WTC11 (cell line): ENCODE results near the gene NPAS2. TPM values are rescaled to one million over a fixed set of nuclear protein-coding genes. Genes with fewer than 3 reads are reported as not detected.

Source experiments
- ATAC-seq: fragments of 200-7000 bp; cut with Tn5 transposase; 2 replicates; pipeline ENCODE4 v1.10.0; 2021; ENCODE audit warnings: mild to moderate bottlenecking, moderate library complexity
- CTCF ChIA-PET: fragments of 300-600 bp; sonication (Branson Sonifier 250); formaldehyde crosslinking; loops from one replicate; lab custom pipeline; 2021; ENCODE audit warnings: antibody characterized with exemption; lab: Charles Lee
- POLR2A ChIA-PET: fragments of 350-600 bp; sonication (Branson Sonifier 250); formaldehyde crosslinking; loops from one replicate; lab custom pipeline; 2021; ENCODE audit warnings: antibody characterized with exemption; lab: Charles Lee
- DNase-seq: peaks from one replicate; pipeline ENCODE4 v3.0.0; 2021; ENCODE audit warnings: low spot score
- H3K27ac Mint-ChIP-seq: 2 replicates; pipeline ENCODE4 v1.8.0; 2021; ENCODE audit warnings: mixed read lengths
- H3K27me3 Mint-ChIP-seq: 2 replicates; pipeline ENCODE4 v1.8.0; 2021; ENCODE audit warnings: low read depth, mild to moderate bottlenecking, moderate library complexity, mixed read lengths
- H3K36me3 Mint-ChIP-seq: 2 replicates; pipeline ENCODE4 v1.8.0; 2021; ENCODE audit warnings: mixed read lengths
- H3K4me1 Mint-ChIP-seq: 2 replicates; pipeline ENCODE4 v1.8.0; 2022; ENCODE audit warnings: mixed read lengths
- H3K4me3 Mint-ChIP-seq: 2 replicates; pipeline ENCODE4 v1.8.0; 2021; ENCODE audit warnings: mild to moderate bottlenecking, moderate library complexity, mixed read lengths
- H3K9me3 Mint-ChIP-seq: 2 replicates; pipeline ENCODE4 v1.8.0; 2021; ENCODE audit warnings: mixed read lengths
- CDX4 ChIP-seq: fragments of 250-450 bp; sonication (Bioruptor Pico); IDR thresholded peaks from 2 replicates; pipeline ENCODE4 v1.9.0; 2021; ENCODE audit warnings: moderate library complexity, mild to moderate bottlenecking, inconsistent platforms, borderline replicate concordance
- CREM ChIP-seq: sonication (generic); formaldehyde crosslinking; IDR thresholded peaks from 2 replicates; pipeline ENCODE4 v1.8.1; 2022; ENCODE audit warnings: mild to moderate bottlenecking, missing genetic modification reagents, moderate library complexity
- E2F5 ChIP-seq: sonication (generic); formaldehyde crosslinking; IDR thresholded peaks from 2 replicates; pipeline ENCODE4 v1.8.1; 2022; ENCODE audit warnings: mild to moderate bottlenecking, moderate library complexity, missing genetic modification reagents
- ETV6 ChIP-seq: sonication (generic); formaldehyde crosslinking; IDR thresholded peaks from 2 replicates; pipeline ENCODE4 v1.8.1; 2022; ENCODE audit warnings: mild to moderate bottlenecking, missing genetic modification reagents
- FOXP1 ChIP-seq: sonication (generic); formaldehyde crosslinking; IDR thresholded peaks from 2 replicates; pipeline ENCODE4 v1.8.0; 2022; ENCODE audit warnings: missing genetic modification reagents, mild to moderate bottlenecking, moderate library complexity, borderline replicate concordance
- HMGA2 ChIP-seq: fragments of 250-450 bp; sonication (Bioruptor Pico); IDR thresholded peaks from 2 replicates; pipeline ENCODE4 v1.4.0; 2021; ENCODE audit warnings: mild to moderate bottlenecking, moderate library complexity
- IRF1 ChIP-seq: sonication (generic); formaldehyde crosslinking; IDR thresholded peaks from 2 replicates; pipeline ENCODE4 v1.8.0; 2023; ENCODE audit warnings: missing genetic modification reagents
- JUN ChIP-seq: sonication (generic); formaldehyde crosslinking; IDR thresholded peaks from 2 replicates; pipeline ENCODE4 v1.8.0; 2023; ENCODE audit warnings: mild to moderate bottlenecking, missing genetic modification reagents
- MAX ChIP-seq: sonication (generic); formaldehyde crosslinking; IDR thresholded peaks from 2 replicates; pipeline ENCODE4 v1.8.0; 2022; ENCODE audit warnings: mild to moderate bottlenecking, missing genetic modification reagents
- MLX ChIP-seq: sonication (generic); formaldehyde crosslinking; IDR thresholded peaks from 2 replicates; pipeline ENCODE4 v1.8.1; 2023; ENCODE audit warnings: mild to moderate bottlenecking, missing genetic modification reagents, moderate library complexity
- MXD4 ChIP-seq: fragments of 250-450 bp; sonication (Bioruptor Pico); IDR thresholded peaks from 2 replicates; pipeline ENCODE4 v1.8.0; 2021; ENCODE audit warnings: mild to moderate bottlenecking, moderate library complexity, borderline replicate concordance
- MYBL2 ChIP-seq: sonication (generic); formaldehyde crosslinking; IDR thresholded peaks from 2 replicates; pipeline ENCODE4 v1.8.1; 2023; ENCODE audit warnings: mild to moderate bottlenecking, moderate library complexity, missing genetic modification reagents
- NFYB ChIP-seq: sonication (generic); formaldehyde crosslinking; conservative IDR thresholded peaks from 2 replicates; pipeline ENCODE4 v1.8.0; 2022; ENCODE audit warnings: low read depth, missing genetic modification reagents
- NR2C2 ChIP-seq: sonication (generic); formaldehyde crosslinking; IDR thresholded peaks from 2 replicates; pipeline ENCODE4 v1.8.0; 2022; ENCODE audit warnings: mild to moderate bottlenecking, missing genetic modification reagents
- PREB ChIP-seq: sonication (generic); formaldehyde crosslinking; IDR thresholded peaks from 2 replicates; pipeline ENCODE4 v1.8.1; 2022; ENCODE audit warnings: mild to moderate bottlenecking, missing genetic modification reagents, moderate library complexity, borderline replicate concordance
- RELA ChIP-seq: sonication (generic); formaldehyde crosslinking; IDR thresholded peaks from 2 replicates; pipeline ENCODE4 v1.8.1; 2022; ENCODE audit warnings: missing genetic modification reagents, mild to moderate bottlenecking, borderline replicate concordance
- SMAD3 ChIP-seq: sonication (generic); formaldehyde crosslinking; IDR thresholded peaks from 2 replicates; pipeline ENCODE4 v1.8.0; 2022; ENCODE audit warnings: missing genetic modification reagents, mild to moderate bottlenecking, borderline replicate concordance
- SMAD4 ChIP-seq: sonication (generic); formaldehyde crosslinking; IDR thresholded peaks from 2 replicates; pipeline ENCODE4 v1.8.0; 2022; ENCODE audit warnings: mild to moderate bottlenecking, missing genetic modification reagents
- SP1 ChIP-seq: sonication (generic); formaldehyde crosslinking; conservative IDR thresholded peaks from 2 replicates; pipeline ENCODE4 v1.8.1; 2022; ENCODE audit warnings: missing genetic modification reagents
- TEAD1 ChIP-seq: sonication (generic); formaldehyde crosslinking; IDR thresholded peaks from 2 replicates; pipeline ENCODE4 v1.8.0; 2022; ENCODE audit warnings: mild to moderate bottlenecking, missing genetic modification reagents
- ZMAT4 ChIP-seq: fragments of 250-450 bp; sonication (Bioruptor Pico); IDR thresholded peaks from 2 replicates; pipeline ENCODE4 v1.9.0; 2021; ENCODE audit warnings: mild to moderate bottlenecking
- ZNF219 ChIP-seq: sonication (generic); formaldehyde crosslinking; IDR thresholded peaks from 2 replicates; pipeline ENCODE4 v1.8.0; 2023; ENCODE audit warnings: missing genetic modification reagents, mild to moderate bottlenecking, borderline replicate concordance
- ZNF263 ChIP-seq: sonication (generic); formaldehyde crosslinking; IDR thresholded peaks from 2 replicates; pipeline ENCODE4 v1.8.1; 2022; ENCODE audit warnings: low read depth, mild to moderate bottlenecking, moderate library complexity, missing genetic modification reagents
- total RNA-seq: library from RNA; stranded (reverse); gene quantifications from 3 replicates; pipeline ENCODE4 v1.2.3, GENCODE V29; 2021

NPAS2 gene
- total RNA-seq, 1 experiment from 2014 or later = 2.6 TPM

GRCh38 chr2:100978582-100979191 is 158.7 kb downstream of the NPAS2 start:
- no peaks in the 10 kb centered on the region for H3K27me3 Mint-ChIP-seq
- ATAC-seq (no peak), DNase-seq (no peak)
- no peak overlapping the region for H3K27ac Mint-ChIP-seq
- peaks cover 20% of the 10 kb centered on the region for H3K4me1 Mint-ChIP-seq
- no peak overlapping the region for H3K4me3 Mint-ChIP-seq
- CTCF ChIA-PET = interaction anchor here (0.9 to 1.7 kb wide), 2 partner anchors 59 to 368 kb away, joined by 3 to 7 read pairs; no protein-coding TSS in a partner anchor
- no peaks in the 10 kb centered on the region for H3K36me3 Mint-ChIP-seq
- POLR2A ChIA-PET = interaction anchor here (0.6 kb wide), 1 partner anchor 1151 kb away, joined by 3 read pairs; no protein-coding TSS in a partner anchor
- no peaks in the 10 kb centered on the region for H3K9me3 Mint-ChIP-seq
- TF ChIP-seq CDX4 (CRISPR knock-in tag) (no peak), MXD4 (CRISPR knock-in tag) (no peak), SMAD4 (CRISPR knock-in tag) (no peak), CREM (CRISPR knock-in tag) (no peak), PREB (CRISPR knock-in tag) (no peak), JUN (CRISPR knock-in tag) (no peak), ZNF219 (CRISPR knock-in tag) (no peak), TEAD1 (CRISPR knock-in tag) (no peak), FOXP1 (CRISPR knock-in tag) (no peak), MLX (CRISPR knock-in tag) (no peak), HMGA2 (CRISPR knock-in tag) (no peak), NR2C2 (CRISPR knock-in tag) (no peak), ETV6 (CRISPR knock-in tag) (no peak), MAX (CRISPR knock-in tag) (no peak), ZMAT4 (CRISPR knock-in tag) (no peak), RELA (CRISPR knock-in tag) (no peak)

- no peak for TF ChIP-seq E2F5 (CRISPR knock-in tag)
- no peak for TF ChIP-seq ZNF263 (CRISPR knock-in tag)
- TF ChIP-seq NFYB (CRISPR knock-in tag) = no peak
- no peak for TF ChIP-seq SMAD3
- no peak for TF ChIP-seq MYBL2 (CRISPR knock-in tag)
- no peak for TF ChIP-seq IRF1 (CRISPR knock-in tag)
- no peak for TF ChIP-seq SP1 (CRISPR knock-in tag)
- DNase-seq (no peak), ATAC-seq (no peak)
- Mint-ChIP-seq H3K36me3 (no peaks in the 10 kb centered on the region), H3K27me3 (no peaks in the 10 kb centered on the region), H3K27ac (no peak overlapping the region), H3K9me3 (no peaks in the 10 kb centered on the region), H3K4me1 (peaks cover 25% of the 10 kb centered on the region), H3K4me3 (no peak overlapping the region)
- ChIA-PET POLR2A (no interaction called here), CTCF (interaction anchor here (0.6 to 1.7 kb wide), 2 partner anchors 61 to 377 kb away, joined by 3 to 7 read pairs; no protein-coding TSS in a partner anchor)
Measured at GRCh38 chr2:100980046-100980445, 160.1 kb downstream of the NPAS2 start.
